ENCODE results near the gene TES.
A peak's percentile ranks its signal among the peaks of the same experiment; 100 is the strongest.

The TES gene

GRCh38 chr7:116213361-116214130, 3.2 kb downstream of the TES start:
- Histone ChIP-seq H3K4me3 (no peak overlapping the region), H3K27ac (peak overlapping the region; percentile 19 to 92)
- TF ChIP-seq CTCF (IDR thresholded peaks at IDR 0.05), result no peak
- no peak for DNase-seq (ENCODE audit: low spot score)

- no peak for DNase-seq (ENCODE audit: low spot score)
- Histone ChIP-seq H3K27ac (no peak overlapping the region), H3K4me3 (no peak overlapping the region)
- no peak for TF ChIP-seq CTCF (IDR thresholded peaks at IDR 0.05)
Measured at GRCh38 chr7:116214921-116215320, 4.6 kb downstream of the TES start.

- no peak for DNase-seq (ENCODE audit: low spot score)
- Histone ChIP-seq H3K27ac (no peak overlapping the region), H3K4me3 (no peak overlapping the region)
- TF ChIP-seq CTCF (IDR thresholded peaks at IDR 0.05), result no peak
Measured at GRCh38 chr7:116215551-116215950, 5.2 kb downstream of the TES start.

GRCh38 chr7:116216956-116217571, 6.7 kb downstream of the TES start:
- no peak overlapping the region for H3K27ac ChIP-seq
- H3K4me3 ChIP-seq, result no peak overlapping the region
- no peak for TF ChIP-seq CTCF (IDR thresholded peaks at IDR 0.05)
- no peak for DNase-seq (ENCODE audit: low spot score)

GRCh38 chr7:116218051-116218645, 7.8 kb downstream of the TES start:
- Histone ChIP-seq H3K4me3 (no peak overlapping the region), H3K27ac (peak overlapping the region in 1 of 2 donors; percentile 30)
- DNase-seq (ENCODE audit: low spot score), result no peak
- no peak for TF ChIP-seq CTCF (IDR thresholded peaks at IDR 0.05)

GRCh38 chr7:116218747-116219146, 8.4 kb downstream of the TES start:
- no peak overlapping the region for H3K4me3 ChIP-seq
- DNase-seq (ENCODE audit: low spot score), result no peak
- H3K27ac ChIP-seq, result no peak overlapping the region
- no peak for TF ChIP-seq CTCF (IDR thresholded peaks at IDR 0.05)
